22Rv1 (cell line): ENCODE data around the gene CRAT.

Experiments used
- ZFX ChIP-seq: fragments of 450-650 bp; IDR thresholded peaks from 2 replicates; pipeline ENCODE4 v1.6.1; 2017; ENCODE audit warnings: antibody characterized with exemption, borderline replicate concordance
- TF ChIP-seq, protein P1 (sequence below): fragments of 450-650 bp; IDR thresholded peaks from 2 replicates; pipeline ENCODE4 v1.5.1; 2017; ENCODE audit warnings: mild to moderate bottlenecking

DNA sequence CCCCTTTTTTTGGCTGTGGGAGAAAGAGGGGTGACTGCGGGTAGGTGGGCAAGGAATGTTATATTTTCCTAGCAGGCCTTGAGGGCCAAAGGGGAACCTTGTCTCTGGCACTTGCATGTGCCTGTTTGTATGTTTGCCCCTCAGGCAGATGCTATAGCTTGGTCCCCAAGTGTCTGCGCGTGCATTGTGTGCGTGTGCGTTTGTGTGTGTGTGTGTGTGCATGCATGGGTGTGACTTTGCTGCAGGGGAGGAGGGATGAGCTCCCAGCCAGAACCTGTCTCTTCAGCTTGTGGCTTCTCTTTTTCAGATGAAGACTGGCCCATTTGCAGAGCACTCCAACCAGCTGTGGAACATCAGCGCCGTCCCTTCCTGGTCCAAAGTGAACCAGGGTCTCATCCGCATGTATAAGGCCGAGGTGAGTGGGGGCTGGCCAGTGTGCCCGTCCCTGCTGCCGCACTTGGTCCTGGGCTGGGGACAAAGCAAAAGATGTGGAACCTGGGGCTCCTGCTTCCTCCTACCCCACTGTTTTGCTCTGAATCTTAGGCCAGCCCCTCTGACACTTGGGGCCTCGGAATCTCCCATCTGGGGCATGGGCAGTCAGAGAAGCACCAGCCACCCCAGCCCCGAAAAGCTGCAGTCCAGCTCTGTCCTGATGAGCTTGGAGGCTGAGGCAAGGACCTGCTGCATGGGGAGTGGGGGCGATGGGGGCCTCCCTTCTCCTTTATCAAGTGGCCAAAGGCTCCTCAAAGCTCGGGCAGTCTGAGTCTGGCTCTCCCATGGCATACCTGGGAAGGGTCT, 31.7 kb upstream of the CRAT start:
- TF ChIP-seq, protein P1, sequence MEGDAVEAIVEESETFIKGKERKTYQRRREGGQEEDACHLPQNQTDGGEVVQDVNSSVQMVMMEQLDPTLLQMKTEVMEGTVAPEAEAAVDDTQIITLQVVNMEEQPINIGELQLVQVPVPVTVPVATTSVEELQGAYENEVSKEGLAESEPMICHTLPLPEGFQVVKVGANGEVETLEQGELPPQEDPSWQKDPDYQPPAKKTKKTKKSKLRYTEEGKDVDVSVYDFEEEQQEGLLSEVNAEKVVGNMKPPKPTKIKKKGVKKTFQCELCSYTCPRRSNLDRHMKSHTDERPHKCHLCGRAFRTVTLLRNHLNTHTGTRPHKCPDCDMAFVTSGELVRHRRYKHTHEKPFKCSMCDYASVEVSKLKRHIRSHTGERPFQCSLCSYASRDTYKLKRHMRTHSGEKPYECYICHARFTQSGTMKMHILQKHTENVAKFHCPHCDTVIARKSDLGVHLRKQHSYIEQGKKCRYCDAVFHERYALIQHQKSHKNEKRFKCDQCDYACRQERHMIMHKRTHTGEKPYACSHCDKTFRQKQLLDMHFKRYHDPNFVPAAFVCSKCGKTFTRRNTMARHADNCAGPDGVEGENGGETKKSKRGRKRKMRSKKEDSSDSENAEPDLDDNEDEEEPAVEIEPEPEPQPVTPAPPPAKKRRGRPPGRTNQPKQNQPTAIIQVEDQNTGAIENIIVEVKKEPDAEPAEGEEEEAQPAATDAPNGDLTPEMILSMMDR, result no peak
- no peak for TF ChIP-seq ZFX
